HG03565 (cell line): ENCODE data around the gene LZTS2.
"Not testable (repeated sequence)": the region's sequence is repeated elsewhere in the genome, so short reads cannot be mapped to it uniquely, and the experiment has no call there.

Experiments used
- ATAC-seq: cut with Tn5 transposase; IDR thresholded peaks from one replicate; pipeline ENCODE4 v1.9.1; 2021; ENCODE audit warnings: mild to moderate bottlenecking, moderate library complexity; ENCODE audit not compliant: unreplicated experiment

Gene LZTS2

DNA sequence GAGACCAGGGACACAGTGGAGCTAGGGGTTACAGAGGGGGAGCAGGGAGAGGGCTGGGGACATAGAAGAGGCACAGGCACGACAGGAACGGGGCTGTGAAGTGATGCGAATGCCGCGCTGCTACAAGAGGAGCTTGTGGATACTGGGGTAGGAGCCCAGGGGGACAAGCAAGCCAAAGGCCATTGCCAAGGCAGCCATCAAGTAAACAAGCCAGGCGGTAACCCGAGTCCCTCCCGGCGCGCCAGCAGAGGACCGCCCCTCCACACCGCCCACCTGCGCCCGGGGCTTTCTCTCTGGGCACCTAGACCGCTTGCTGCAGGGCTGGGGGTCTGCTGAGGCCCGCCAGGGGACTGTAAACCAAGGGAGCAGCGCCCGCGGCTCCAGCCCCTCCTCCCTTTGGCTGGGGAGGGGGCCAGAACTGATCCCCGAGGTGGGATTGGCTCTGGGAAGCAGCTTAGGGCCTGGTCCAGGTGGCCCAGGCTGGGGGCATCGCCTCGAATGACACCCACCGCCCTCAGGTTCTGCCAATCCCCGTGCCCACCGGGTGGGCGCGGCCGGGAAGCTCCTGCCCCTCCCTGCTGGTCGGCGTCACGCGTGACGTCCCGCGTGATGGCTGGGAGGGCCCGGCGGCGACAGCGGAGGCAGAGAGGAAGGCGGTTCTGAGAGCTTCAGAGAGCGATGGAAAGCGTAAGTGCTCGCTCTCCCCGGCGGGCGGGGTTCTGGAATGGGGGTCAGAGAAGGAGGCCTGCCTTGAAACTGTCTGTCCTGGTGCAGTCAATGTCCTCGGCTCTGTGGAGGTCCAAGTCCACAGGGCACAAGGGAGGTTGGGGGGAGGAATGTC, 32.4 kb downstream of the LZTS2 start:
- no peak for ATAC-seq

DNA sequence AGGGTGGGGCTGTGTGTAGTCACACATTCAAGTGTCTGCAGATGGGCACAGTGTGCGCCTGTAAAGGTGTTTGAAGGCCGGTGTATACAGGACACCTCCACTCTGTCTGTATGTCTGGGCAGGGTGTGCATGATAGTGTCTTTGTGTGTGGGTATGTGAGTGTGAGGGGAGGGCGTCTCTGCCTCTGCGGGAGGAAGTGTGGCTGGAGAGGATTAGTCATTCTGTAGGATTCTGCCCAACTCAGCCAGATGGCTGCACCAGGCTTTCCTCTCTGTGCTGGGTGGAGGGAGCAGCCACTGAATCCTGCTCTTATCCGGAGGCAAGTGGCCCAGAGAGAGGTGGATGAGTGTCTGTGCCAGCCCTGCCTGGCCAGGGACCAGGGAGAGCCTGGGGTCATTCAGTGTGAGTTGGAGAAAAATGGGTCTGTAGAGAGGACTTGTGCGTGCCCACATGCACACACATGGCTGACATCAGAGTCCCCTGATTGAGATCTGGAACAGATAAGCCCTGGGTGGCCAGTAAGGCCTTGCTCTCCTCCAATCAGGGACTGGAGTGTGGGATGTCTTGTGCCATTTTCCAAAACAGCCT, 33.1 kb downstream of the LZTS2 start:
- no peak for ATAC-seq

DNA sequence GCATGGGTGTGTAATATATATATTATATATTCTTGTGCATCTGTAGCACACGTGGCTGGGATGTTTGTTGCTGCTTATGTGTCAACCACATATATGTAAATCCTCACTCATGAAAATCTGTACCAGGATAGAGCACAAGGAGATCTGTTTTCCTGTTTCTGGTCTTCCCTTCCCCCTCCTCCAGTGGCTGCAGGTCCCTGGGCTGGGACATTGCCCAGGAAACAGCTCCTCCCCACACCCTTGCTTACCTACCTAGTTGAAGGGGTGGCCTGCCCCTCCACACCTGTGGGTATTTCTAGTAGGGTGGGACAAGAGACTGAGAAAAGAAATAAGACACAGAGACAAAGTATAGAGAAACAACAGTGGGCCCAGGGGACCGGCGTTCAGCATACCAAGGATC, 33.7 kb downstream of the LZTS2 start:
- ATAC-seq, result no peak

- ATAC-seq, result not testable (repeated sequence)
Measured at GRCh38 chr10:101034404-101034803, 34.8 kb downstream of the LZTS2 start.

- ATAC-seq, result no peak
Measured at GRCh38 chr10:101035314-101035713, 35.7 kb downstream of the LZTS2 start.

DNA sequence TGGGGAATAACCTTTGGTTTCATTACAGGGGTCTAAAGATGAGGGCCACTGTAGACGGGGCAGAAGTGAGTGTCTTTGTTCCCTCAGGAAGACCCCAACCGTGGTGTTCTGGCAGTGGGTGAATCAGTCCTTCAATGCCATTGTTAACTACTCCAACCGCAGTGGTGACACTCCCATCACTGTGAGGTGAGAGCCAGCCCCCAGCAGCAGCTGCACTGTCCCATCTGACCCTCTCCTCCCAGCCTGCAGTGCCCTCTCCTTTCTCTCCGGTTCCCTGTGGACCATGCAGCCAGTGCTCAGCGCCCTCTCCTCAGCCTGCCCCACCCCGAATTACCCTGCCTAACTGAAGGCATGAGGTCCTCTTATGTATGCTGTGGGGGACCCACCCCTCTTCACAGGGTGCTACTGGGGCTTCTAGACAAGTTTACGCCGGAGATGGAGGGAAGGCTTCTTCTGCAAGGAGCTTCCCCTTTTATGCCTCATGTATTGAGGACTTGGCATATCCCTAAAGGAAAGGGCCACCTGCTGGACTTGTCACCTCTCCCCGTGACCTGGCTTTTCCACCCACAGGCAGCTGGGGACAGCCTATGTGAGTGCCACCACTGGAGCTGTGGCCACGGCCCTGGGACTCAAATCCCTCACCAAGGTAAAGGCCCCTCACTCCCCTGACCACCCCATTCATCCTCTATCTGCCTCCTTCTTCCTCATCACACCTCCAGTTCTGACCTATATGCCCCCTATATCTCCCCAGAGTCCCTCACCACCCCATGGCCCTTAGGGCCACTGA, 36.5 kb downstream of the LZTS2 start:
- no peak for ATAC-seq

DNA sequence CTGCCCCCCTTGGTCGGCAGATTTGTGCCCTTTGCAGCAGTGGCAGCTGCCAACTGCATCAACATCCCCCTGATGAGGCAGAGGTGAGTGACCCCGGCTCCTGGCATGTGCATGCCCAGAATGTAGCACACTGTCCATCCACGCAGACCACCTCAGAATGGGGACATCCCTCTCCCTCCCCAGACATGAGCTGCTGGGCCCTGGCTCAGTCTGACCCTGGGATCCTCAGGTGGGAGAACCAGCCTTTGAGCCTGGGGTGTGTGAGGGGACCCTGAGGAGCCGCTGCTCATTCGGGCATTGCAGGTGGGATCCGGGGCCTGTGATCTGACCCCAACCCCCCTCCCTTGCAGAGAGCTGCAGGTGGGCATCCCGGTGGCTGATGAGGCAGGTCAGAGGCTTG, 37.1 kb downstream of the LZTS2 start:
- no peak for ATAC-seq

- ATAC-seq, result no peak
Measured at GRCh38 chr10:101038484-101038883, 38.9 kb downstream of the LZTS2 start.

DNA sequence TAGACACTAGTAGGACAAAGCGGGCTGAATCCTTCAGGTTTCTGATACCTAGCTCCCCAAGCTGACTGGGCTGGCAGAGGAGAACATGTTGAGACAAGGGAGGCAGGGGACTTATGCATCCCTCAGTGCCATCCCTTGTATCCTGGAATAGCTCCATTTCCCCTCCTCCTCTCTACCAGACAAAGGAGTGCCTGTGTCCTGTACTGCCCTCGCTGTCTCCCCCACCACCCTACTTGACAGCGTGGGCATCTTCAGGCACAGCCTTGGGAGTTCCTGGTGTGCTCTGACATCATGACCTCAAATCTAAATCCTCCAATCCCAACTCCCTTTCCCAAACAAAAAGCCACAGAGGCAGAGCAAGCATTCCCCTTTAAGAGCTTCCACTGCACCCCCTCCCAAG, 40.5 kb downstream of the LZTS2 start:
- no peak for ATAC-seq

DNA sequence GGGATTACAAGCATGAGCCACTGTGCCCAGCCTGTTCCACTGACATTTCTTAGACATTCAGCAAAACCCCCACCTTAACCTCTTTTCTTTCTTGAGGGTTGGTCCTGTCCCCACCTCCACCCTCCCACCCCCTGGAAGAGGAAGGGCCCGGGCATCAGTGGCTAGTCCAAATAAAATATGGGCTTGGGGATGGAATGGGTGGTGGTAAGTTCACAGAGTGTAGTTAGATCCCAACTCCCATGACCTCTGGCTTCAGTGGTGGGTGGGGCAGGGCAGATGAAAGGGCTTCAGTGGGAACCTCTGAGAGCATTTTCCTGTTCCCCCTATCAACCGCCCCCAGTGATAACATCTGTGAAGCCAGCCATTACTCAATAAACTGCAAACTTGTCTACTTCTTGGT, 41.2 kb downstream of the LZTS2 start:
- ATAC-seq, result no peak

GRCh38 chr10:101041252-101041761, 41.7 kb downstream of the LZTS2 start:
- peak; percentile 54 for ATAC-seq

- ATAC-seq, result no peak
Measured at GRCh38 chr10:101042118-101042517, 42.5 kb downstream of the LZTS2 start.

- peak; percentile 85 for ATAC-seq
Measured at GRCh38 chr10:101042667-101043362, 43.2 kb downstream of the LZTS2 start.

DNA sequence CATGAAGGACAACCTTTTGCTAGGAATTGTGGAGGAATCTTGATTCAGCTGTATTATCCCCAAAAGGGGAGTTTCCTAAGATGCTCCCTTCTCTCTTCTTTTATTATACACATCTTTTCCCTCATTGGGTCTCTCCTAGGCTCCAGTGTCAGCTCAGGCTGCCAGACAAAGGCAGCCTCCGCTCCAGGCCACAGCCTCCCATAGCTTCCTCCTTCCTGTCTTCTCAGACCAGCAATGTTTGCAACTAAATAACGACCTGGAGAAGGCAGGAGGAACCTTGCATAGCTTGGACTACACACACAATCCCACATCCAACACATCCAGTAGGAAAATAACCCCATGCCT, 43.7 kb downstream of the LZTS2 start:
- ATAC-seq, result no peak

- no peak for ATAC-seq
Measured at GRCh38 chr10:101044117-101044516, 44.5 kb downstream of the LZTS2 start.

- no peak for ATAC-seq
Measured at GRCh38 chr10:101046332-101047238, 47.0 kb downstream of the LZTS2 start.

DNA sequence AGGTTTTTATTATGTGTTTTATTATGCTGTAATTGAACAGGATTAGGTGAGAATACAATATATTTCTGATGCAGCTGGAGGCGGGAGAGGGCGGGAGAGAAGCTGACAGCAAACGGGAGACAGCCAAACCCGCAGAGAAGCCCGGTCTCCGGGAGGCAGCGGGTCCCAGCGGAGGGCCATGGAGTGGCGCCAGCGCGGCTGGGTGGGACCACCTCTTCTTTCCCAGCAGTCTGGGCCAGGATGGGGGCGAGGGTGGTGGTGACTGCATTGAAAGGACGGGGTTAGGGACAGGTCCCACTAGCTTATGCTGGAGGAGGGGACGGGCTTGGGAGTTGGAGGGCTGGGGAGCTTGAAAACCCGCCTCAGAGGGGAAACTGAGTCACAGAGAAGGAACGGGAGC, 47.7 kb downstream of the LZTS2 start:
- ATAC-seq, result no peak

DNA sequence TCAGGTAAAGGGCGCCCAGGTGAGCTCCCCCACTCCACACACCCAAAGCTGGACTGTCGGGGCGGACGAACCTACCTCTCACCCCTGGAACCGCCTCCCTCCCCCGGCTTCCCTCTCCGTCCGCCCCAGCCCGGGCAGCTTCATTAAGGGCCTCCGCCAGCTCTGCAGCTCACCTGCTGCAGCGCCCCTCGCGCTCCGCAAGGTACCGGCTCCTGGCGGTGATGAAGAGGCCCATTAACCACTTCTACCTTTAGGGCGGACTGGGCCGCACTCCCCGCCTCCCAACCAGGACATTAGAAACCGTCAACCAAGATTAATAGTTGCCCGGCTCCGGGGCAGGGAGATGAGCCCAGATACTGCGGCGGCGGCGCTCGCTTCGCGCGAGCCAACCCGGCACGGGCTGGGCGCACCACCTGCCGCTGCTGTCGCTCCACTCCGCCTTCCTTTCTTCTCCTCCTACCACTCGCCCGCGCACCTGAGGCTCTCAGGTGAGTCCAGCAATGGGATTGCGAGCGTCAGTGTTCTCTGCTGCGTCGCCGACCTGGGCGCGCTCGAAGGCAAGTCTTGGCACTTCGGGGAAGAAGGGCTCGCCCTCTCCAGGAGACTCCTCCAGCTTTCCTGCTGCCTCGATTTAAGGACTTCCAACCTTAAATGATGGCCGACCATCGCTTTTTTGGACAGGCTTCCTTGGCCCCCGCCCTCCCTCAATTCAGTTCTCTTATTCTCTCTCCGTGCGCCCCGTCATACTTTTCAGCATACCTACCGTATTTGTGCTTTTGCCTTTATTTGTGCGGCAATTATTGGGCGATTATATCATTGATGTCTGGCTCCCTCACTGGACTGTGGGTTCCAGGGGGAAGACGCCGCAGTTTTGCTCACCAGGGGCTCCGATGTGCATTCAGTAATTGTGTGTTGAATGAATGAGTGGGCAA, 48.6 kb downstream of the LZTS2 start:
- no peak for ATAC-seq
